ENCODE results near the gene TSPAN33.

Gene TSPAN33

DNA sequence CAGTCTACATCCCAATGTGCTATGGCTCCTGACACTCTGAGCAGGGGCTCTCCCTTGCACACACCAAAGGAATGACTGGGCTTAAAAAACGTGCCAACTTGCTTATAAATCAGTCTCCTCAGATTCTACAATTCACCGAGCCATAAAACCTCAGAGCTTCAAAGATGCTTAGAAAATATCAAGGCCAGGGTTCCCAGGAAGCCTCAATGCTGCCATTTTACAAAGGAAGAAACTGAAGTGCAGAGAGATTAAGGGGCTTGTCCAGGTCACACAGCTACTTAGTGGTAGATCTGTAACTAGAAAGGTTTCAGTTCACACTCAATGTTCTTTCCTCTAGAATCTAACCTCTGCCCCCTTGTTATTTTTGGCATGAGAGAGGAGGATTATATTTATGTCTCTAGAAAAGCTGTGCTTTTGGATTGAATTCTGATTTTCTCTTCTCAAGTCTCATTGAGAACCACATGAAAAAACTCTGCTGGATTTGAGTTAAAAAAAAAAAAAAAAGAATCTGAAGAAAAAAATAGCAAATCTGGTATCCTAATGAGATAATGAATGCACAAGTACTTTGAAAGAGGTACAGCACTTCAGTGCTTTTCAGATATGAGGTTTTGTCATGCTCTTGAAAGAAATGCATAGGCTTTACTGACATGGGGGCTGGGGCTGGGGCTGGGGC lies 22.3 kb upstream of the TSPAN33 start:
- no peak overlapping the region for H3K4me3 ChIP-seq (replicated peaks; ENCODE audit: low read depth, low read length)
- TF ChIP-seq, protein P1, sequence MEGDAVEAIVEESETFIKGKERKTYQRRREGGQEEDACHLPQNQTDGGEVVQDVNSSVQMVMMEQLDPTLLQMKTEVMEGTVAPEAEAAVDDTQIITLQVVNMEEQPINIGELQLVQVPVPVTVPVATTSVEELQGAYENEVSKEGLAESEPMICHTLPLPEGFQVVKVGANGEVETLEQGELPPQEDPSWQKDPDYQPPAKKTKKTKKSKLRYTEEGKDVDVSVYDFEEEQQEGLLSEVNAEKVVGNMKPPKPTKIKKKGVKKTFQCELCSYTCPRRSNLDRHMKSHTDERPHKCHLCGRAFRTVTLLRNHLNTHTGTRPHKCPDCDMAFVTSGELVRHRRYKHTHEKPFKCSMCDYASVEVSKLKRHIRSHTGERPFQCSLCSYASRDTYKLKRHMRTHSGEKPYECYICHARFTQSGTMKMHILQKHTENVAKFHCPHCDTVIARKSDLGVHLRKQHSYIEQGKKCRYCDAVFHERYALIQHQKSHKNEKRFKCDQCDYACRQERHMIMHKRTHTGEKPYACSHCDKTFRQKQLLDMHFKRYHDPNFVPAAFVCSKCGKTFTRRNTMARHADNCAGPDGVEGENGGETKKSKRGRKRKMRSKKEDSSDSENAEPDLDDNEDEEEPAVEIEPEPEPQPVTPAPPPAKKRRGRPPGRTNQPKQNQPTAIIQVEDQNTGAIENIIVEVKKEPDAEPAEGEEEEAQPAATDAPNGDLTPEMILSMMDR (IDR thresholded peaks at IDR 0.05; ENCODE audit: low read depth, low read length, missing control alignments): no peak
- no peak for DNase-seq (ENCODE audit: extremely low read depth, low read depth)

DNA sequence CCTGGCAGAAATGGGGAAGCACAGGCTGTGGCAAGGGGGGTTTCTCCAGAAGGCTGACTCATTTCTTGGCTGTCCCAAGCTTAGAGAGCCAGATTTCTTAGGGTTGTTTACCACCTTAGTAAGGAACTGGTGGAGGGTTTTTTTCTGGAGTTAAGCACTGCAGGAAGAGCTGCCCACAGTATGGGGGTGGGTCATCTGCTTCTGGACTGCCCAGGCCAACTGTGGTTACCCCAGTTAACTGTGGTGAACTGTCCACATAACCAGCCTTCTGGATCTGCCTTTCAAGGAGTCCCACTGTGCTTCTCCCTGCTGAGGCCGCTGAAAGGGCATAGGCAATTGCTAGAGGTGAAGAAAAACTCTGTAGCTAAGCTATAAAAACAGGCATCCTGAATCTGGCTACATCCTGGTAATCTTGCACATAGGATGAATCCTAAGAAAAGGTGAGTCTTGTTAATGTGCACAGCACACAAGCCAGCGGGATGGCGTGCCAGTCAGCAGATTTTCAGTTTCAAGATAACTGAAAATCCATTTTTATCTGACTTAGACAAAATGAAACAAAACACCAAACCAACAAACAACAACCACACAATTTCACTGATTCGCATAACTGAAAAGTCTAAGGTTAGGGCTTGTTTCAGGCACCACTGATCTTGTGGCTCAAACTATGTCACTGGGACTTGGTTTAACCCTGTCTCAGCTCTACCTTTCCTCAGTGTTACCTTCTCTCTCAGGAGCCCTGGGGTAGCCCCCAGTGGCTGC lies 21.6 kb upstream of the TSPAN33 start:
- no peak for DNase-seq (ENCODE audit: extremely low read depth, low read depth)
- H3K4me3 ChIP-seq (replicated peaks; ENCODE audit: low read depth, low read length): no peak overlapping the region
- TF ChIP-seq, protein P1 (IDR thresholded peaks at IDR 0.05; ENCODE audit: low read depth, low read length, missing control alignments): no peak

DNA sequence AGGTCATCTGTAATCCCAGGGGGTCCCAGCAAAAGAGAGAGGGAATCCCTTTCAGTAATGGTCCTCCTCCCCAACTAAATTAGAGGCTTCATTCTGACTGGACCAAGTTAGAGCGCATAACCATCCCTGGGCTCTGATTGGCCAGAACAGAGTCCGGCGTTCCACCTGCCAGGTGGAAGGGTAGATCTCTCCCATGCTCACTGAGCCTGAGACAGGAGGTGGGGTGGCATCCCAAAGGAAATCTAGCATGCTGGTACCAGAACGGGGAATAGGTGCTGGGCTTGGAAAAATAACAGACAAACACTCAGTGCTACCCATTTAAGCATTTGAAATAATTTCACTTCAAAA lies 21.0 kb upstream of the TSPAN33 start:
- no peak overlapping the region for H3K4me3 ChIP-seq (replicated peaks; ENCODE audit: low read depth, low read length)
- DNase-seq (ENCODE audit: extremely low read depth, low read depth): no peak
- TF ChIP-seq, protein P1 (IDR thresholded peaks at IDR 0.05; ENCODE audit: low read depth, low read length, missing control alignments): no peak

DNA sequence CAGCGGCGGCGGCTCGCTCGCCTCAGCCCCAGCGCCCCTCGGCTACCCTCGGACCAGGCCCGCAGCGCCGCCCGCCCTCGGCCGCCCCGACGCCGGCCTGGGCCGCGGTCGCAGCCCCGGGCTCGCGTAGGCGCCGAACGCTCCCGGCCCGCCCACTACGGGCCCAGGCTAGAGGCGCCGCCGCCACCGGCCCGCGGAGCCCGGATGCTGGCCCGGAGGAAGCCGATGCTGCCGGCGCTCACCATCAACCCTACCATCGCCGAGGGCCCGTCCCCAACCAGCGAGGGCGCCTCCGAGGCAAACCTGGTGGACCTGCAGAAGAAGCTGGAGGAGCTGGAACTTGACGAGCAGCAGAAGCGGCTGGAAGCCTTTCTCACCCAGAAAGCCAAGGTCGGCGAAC lies 18.2 kb upstream of the TSPAN33 start:
- no peak for DNase-seq (ENCODE audit: extremely low read depth, low read depth)
- H3K4me3 ChIP-seq (replicated peaks; ENCODE audit: low read depth, low read length): no peak overlapping the region
- TF ChIP-seq, protein P1 (IDR thresholded peaks at IDR 0.05; ENCODE audit: low read depth, low read length, missing control alignments): no peak

DNA sequence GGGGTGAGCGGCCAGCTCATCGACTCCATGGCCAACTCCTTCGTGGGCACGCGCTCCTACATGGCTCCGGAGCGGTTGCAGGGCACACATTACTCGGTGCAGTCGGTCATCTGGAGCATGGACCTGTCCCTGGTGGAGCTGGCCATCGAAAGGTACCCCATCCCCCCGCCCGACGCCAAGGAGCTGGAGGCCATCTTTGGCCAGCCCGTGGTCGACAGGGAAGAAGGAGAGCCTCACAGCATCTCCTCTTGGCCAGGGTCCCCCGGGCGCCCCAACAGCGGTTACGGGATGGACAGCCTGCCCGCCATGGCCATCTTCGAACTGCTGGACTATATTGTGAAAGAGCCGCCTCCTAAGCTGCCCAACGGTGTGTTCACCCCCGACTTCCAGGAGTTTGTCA lies 17.4 kb upstream of the TSPAN33 start:
- TF ChIP-seq, protein P1 (IDR thresholded peaks at IDR 0.05; ENCODE audit: low read depth, low read length, missing control alignments): no peak
- no peak for DNase-seq (ENCODE audit: extremely low read depth, low read depth)

DNA sequence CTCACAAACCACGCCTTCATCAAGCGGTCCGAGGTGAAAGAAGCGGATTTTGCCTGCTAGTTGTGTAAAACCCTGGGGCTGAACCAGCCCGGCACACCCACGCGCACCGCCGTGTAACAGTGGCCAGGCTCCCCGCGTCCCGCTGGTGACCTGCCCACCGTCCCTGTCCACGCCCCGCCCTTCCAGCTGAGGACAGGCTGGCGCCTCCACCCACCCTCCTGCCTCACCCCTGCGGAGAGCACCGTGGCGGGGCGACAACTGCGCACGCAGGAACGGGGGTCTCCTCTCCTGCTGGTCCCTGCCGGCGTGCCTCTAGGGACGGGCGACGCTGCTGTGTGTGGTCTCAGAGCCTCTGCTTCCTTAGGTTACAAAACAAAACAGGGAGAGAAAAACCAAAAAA lies 16.9 kb upstream of the TSPAN33 start:
- DNase-seq (ENCODE audit: extremely low read depth, low read depth): no peak
- H3K4me3 ChIP-seq (replicated peaks; ENCODE audit: low read depth, low read length): no peak overlapping the region
- TF ChIP-seq, protein P1 (IDR thresholded peaks at IDR 0.05; ENCODE audit: low read depth, low read length, missing control alignments): no peak

More for the DNA sequence above, 17.4 kb upstream of the TSPAN33 start:
- H3K4me3 ChIP-seq (replicated peaks; ENCODE audit: low read depth, low read length): no peak overlapping the region

All from HFF-Myc (cell line).